Stimulated activated CD4-positive, alpha-beta T cell treated with anti-CD3 and anti-CD28 coated beads, Interleukin-1b, Interleukin-23, amount 100 ng/mL, for 4 hours (primary cell): Measurements from ENCODE around the gene MBD3L4.
"Not testable (repeated sequence)": the region's sequence is repeated elsewhere in the genome, so short reads cannot be mapped to it uniquely, and the experiment has no call there.

Source experiments
- DNase-seq, 2 donors: peaks; one replicate each; pipeline ENCODE4 v3.0.0-alpha.2; 2020; ENCODE audit warnings: low read depth in 2 of 2

Gene MBD3L4

DNA sequence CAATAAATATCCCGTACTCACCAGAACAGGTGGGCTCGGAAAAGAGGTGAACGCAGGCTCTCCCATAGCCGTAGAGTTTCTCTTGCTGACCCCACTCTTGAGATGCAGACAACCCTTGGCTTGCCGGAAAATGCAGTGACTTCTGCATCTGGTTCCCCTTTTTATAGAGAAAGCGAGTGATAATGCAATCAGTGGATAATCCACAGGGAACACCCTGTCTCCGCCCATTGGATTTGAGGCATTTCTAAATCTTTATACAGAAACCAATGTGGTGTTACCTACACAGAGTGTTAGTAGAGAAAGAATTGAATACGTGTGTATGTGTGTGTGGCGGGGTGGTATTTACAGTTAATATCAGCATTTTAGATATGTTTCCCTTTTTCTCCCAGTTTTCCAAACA lies at the start of gene MBD3L4:
Gene MBD3L4, minus strand, starts transcription at position 101 of the 400 bp plus-strand sequence. Its CDS starts 35 bp downstream, at position 66.
- DNase-seq: not testable (repeated sequence)

DNA sequence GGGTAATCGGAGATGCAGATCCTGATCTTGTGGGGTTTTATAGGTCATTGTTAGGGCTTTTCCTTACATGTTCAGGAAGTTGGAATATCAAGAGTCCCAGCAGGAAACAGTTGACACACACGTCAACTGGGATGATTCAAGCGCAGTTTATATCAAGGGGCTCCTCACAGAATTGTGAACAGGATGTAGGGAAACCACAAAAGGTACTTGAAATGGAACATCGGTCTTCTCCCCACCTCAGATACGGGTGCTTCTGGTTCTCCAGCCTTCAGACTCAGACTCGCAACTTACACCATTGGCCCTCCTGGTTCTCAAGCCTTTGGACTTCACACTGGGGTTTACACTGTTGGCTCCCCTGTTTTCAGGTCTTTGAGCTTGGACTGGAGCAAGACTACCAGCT lies 49.0 kb upstream of the MBD3L4 start:
- no peak for DNase-seq

DNA sequence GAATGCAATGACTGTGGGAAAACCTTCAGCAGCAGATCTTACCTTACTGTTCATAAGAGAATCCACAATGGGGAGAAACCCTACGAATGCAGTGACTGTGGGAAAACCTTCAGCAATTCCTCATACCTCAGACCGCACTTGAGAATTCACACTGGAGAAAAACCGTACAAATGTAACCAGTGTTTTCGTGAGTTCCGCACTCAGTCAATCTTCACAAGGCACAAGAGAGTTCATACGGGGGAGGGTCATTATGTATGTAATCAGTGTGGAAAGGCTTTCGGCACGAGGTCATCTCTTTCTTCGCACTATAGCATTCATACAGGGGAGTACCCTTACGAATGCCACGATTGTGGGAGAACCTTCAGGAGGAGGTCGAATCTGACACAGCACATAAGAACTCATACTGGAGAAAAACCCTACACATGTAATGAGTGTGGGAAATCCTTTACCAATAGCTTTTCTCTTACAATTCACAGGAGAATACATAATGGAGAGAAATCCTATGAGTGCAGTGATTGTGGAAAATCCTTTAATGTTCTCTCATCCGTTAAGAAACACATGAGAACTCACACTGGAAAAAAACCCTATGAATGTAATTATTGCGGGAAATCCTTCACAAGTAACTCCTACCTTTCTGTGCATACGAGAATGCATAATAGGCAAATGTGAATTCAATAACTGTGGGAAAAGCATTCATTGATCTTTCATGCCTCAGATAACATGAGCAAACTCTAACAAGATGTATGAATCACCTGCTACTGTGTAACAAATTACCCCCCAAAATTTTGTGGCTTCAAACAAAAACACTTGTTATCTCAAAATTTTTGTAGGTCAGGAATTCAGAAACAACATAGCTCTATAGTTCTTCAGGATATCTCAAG lies 43.3 kb upstream of the MBD3L4 start:
- no peak for DNase-seq

DNA sequence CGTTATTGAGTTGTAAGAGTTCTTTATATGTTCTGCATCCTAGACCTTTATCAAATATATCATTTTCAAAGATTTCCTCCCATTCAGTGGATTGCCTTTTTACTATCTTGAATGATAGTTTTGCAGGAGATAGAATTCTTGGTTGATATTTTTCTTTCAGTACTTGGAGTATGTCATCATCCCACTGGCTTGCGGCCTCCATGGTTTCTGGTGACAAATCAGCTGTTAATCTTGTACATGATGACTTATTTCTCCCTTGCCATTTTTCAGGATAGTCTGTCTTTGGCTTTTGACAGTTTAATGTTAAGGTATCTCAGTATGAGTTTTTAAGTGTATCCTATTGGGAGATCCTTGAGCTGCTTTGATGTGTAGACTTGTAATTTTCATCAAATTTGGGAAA lies 38.0 kb upstream of the MBD3L4 start:
- no peak for DNase-seq

DNA sequence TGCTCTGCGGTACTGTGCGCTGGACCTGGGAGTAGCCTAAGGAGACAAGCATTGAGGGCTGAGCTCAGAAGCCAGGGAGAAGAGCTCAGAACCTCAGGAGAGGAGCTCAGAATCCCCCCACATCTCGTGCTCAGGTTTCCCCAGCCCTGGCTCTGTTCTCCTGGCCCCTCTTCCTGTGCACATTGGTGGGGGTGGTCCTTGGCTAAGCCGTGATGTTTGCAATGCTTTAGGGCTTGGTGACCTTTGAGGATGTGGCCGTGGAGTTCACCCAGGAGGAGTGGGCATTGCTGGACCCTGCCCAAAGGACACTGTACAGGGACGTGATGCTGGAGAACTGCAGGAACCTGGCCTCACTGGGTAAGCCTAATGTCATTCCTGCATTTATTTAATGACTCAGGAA lies 36.2 kb upstream of the MBD3L4 start:
- DNase-seq: no peak

DNA sequence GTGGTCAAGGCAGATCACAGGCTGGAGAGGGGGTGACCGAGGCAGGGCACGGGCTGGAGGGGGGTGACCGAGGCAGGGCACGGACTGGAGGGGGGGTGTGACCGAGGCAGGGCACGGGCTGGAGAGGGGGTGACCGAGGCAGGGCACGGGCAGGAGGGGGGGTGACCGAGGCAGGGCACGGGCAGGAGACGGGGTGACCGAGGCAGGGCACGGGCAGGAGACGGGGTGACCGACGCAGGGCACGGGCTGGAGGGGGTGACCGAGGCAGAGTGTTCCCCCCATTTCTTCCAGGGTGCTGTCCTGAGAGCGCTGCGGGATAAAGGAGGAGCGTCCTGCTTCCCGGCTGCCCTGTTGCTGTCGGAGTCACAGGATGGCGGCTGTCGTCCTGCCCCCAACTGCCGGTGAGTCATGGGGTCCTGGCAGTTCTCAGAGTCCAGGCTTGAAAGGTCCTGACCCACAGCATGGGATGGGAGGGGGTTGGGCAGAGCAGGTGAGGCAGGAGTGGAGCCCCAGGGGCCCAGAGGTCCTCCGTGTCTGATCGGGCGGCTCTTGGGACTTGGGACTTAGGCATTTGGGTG lies 34.8 kb upstream of the MBD3L4 start:
- no peak for DNase-seq

DNA sequence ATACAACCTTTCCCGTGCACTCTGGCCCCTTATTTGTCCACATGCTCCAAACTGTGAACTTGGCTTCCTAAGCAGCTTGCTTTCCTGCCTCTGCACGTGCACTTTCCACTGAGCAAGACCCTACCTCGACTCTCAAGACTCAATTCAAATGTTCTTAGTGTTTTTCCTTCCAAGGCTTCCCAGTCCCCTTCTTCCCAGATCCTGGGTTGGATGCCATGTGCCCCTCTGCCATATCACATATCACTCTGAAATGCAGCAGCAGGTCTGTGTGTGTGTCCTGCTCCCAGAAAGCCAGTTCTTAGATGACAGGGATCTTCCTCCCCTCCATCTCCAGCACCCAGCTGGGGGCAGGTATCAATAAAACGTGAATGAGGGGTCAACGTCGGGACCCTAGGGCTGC lies 32.6 kb upstream of the MBD3L4 start:
- no peak for DNase-seq

DNA sequence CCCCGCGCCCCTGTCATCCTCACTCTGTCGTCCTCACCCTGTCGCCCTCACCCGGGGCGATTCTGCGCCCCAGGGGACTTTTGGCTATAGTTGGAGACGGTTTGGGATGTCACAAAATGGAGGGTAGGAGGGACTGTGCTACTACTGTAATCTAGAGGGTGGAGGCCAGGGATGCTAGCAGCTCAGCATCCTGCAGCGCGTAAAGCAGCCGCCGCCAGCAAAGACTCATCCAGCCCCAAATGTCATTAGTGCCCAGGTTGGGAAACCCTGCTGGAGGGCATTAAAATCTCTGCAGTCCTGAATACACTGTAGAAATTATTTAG lies 29.9 kb upstream of the MBD3L4 start:
- DNase-seq: no peak

DNA sequence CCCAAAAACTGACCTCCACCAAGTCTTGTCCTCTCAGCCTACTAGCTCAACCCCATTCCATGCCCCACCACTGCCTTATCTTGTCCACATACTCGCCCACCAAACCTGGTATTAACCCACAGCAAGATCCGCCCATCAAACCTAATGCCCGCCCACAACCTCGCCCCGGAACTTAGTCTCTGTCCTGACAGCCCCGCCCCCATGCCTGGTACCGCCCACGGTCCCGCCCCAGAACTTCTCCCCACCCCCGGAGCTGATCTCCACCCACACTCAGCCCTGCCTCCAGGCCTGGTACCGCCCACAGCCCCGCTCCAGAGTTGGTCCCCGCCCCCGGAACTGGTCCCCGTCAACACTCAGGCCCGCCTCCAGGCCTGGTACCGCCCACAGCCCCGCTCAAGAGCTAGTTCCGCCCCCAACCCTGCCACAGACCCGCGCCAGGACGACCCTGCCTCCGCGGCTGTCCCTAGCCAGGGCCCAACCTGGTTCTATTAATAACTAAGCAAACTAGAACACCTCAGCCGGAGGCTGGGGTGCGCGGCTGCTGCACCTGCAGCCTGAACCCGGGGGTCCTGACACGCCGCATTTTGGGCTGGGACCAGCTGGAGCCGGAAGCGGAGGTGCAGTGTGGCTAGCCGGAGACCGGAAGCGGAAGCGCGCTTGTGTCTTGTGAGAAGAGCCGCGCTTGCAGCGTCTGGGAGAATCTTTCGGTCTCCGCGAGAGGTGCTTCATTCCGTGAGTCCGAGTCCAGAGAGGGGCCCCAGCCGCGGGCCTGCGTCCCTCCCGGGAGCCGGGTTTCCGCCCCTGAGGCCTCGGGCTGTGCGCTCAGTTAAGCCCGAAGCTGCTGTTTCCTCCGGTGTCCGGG lies 29.3 kb upstream of the MBD3L4 start, which contains the start of gene ZNF557:
Gene ZNF557, plus strand, starts transcription at position 662 of the 862 bp plus-strand sequence. CDS start 5,372 bp downstream, outside the sequence.
- peak; percentile 98 to 99 for DNase-seq

DNA sequence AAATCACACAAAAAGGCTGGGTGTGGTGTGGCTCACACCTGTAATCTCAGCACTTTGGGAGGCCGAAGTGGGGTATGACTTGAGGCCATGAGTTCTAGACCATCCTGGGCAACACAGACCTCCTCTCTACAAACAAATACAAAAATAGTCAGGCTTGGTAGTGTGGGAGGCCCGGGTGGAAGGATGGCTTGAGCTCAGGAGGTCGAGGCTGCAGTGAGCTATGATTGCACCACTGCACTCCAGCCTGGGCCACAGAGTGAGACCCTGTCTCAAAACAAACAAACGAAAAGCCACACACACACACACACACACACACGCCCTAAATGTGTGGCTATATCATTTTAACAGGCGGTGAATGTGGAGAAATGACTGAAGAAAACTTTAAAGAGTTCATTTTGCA lies 28.6 kb upstream of the MBD3L4 start:
- DNase-seq: no peak

DNA sequence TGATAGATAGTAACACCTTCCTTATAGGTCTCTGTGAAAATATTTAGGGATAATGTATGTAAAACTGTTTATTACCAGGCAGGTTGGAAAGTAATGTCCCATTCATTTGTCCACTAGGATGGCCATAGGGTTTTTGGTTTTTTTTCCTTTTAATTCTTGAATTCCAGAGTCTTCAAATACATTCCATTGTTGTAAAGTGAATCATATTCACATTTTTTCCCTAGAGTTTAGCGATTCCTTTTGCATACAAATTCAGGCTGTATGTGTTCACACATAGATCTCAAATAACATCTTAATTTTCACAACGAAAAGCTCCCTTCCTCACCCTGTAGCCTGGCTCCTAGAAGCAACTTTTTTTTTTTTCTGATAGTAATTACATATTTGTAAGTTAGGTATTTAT lies 27.7 kb upstream of the MBD3L4 start:
- DNase-seq: no peak

DNA sequence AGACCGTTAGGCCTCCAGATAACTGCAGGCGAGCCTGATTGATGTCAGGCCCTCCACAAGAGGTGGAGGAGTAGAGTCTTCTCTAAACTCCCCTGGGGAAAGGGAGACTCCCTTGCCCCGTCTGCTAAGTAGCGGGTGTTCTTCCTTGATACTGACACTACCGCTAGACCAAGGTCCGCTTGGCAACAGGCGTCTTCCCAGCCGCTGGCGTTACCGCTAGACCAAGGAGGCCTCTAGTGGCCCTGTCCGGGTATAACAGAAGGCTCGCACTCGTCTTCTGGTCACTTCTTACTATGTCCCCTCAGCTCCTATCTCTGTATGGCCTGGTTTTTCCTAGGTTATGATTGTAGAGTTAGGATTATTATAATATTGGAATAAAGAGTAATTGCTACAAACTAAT lies 27.1 kb upstream of the MBD3L4 start:
- not testable (repeated sequence) for DNase-seq

DNA sequence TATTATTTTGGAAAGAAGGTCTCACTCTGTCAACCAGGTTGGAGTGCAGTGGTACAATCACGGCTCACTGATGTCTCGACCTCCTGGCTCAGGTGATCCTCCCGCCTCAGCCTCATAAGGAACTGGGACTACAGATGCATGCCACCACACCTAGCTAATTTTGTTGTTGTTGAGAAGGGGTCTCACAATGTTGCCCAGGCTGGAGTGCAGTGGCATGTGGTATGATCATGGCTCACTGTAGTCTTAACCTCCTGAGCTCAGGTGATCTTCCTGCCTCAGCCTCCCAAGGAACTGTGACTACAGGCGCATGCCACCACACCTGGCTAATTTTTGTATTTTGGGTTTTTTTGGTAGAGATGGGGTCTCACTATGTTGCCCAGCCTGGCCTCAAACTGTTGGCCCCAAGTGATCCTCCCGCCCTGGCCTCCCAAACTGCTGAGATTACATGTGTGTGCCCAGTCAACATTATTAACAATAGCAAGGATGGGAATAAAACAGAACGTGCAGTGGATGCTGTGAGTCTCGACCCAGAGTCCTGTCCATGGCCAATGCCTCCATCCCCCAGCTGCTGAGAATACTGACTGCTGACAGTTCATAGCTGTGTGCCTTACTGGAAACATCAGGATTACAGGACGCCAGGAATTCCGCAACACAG lies 23.9 kb upstream of the MBD3L4 start:
- no peak for DNase-seq

DNA sequence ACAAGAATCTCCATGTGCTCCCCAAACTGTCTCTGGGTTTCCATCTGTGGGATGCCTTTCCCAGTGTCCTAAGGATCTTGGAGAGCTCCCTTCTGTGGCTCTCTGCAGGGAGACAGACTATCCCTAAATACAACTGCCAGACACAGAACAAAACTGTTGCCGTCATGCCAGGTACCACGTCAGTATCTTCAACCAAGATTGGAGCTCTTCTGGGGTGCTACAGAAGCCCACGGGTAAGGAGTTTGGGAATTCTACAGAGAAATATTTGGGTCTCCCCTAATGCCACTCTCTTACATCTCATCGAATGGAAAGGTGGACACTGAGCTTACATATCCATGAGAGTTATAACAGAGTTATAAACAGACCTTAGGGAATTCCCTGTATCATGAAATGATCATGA lies 23.4 kb upstream of the MBD3L4 start:
- DNase-seq: no peak

DNA sequence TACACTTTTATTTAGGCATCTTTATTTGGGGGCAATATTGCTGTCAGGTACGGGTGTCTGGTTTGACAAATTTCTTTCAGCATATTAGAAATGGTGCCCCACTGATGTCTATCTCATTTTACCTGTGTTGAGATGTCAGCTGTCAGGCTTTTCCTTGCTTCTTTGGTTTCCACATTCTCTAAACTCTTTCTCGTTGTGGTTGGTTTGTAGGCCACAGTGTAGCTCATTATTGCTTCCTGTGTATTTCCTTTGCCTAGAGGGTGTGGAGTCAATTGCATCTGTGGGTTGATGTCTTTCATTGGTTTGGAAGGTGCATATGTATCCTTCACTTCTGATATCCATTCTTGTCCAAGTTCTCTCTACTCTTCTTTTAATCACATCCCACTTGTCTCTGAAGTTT lies 20.0 kb upstream of the MBD3L4 start:
- not testable (repeated sequence) for DNase-seq

DNA sequence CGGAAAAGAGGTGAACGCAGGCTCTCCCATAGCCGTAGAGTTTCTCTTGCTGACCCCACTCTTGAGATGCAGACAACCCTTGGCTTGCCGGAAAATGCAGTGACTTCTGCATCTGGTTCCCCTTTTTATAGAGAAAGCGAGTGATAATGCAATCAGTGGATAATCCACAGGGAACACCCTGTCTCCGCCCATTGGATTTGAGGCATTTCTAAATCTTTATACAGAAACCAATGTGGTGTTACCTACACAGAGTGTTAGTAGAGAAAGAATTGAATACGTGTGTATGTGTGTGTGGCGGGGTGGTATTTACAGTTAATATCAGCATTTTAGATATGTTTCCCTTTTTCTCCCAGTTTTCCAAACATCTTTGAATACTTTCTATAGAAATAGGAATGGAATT lies 18.6 kb upstream of the MBD3L4 start, which contains the start of gene MBD3L3:
Gene MBD3L3, minus strand, starts transcription at position 101 of the 400 bp plus-strand sequence. Its CDS starts 71 bp downstream, at position 30.
- DNase-seq: not testable (repeated sequence)

DNA sequence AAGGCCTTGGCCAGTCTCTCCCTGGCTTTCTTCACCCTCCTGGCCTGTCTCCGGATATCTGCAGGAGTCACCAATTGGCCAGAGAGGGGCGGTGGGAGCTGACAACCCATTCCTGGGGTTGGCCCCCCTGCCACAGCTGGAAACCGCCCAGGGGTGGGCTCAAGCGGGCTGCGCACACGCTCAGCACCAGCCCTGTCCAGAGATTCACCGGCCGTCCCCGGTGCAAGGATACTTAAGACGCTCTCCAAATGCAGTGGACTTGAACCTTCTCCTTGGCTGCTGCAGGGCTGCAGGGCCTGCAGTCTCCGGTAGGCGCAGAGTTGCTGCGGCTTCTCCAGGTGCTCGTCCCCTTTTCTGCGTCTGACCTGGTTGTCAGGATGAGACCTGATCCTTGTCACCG lies 16.4 kb upstream of the MBD3L4 start:
- not testable (repeated sequence) for DNase-seq

DNA sequence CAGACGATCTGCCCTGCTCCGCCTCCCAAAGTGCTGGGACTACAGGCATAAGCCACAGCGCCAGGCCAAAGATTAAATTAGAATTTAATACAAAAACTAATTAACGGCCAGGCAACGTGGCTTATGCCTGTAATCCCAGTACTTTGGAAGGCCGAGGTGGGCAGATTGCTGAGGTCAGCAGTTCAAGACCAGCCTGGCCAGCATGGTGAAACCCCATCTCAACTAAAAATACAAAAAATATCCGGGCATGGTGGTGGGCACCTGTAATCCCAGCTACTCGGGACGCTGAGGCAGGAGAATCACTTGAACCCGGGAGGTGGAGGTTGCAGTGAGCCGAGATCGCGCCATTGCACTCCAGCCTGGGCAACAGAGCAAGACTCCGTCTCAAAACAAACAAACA lies 15.7 kb upstream of the MBD3L4 start:
- DNase-seq: not testable (repeated sequence)

DNA sequence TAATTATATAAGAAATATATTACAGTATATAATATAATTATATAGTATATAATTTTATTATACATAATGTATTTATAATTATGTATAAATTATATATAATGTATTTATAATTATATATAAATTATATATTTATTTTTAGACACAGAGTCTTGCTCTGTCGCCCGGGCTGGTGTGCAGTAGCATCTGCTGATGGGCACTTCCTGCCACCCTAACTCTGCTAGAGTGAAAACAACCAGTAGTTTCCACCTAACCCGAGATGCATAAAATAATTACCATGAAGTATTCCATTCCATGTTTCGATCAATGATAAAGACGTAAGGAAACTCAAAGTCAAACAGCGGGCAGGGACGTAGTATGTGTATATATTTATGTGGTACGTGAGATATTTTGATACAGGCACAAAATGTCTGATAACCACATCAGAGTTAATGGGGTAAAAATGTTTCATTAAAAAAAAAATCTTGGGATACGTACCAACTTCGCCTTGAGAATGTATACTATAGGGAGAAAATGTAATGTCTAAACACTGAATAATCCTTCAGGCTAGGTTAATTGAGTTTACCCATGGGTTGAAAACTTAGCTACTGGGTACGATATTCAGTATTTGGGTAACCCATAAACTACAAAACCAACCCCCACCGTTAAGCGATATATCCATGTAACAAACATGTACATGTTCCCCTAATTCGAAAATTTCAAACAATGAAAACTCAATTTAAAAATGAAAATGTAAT lies 14.8 kb upstream of the MBD3L4 start:
- DNase-seq: not testable (repeated sequence)

DNA sequence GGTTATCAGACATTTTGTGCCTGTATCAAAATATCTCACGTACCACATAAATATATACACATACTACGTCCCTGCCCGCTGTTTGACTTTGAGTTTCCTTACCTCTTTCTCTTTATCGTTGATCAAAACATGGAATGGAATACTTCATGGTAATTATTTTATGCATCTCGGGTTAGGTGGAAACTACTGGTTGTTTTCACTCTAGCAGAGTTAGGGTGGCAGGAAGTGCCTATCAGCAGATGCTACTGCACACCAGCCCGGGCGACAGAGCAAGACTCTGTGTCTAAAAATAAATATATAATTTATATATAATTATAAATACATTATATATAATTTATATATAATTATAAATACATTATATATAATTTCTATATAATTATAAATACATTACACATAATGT lies 12.9 kb upstream of the MBD3L4 start:
- not testable (repeated sequence) for DNase-seq

DNA sequence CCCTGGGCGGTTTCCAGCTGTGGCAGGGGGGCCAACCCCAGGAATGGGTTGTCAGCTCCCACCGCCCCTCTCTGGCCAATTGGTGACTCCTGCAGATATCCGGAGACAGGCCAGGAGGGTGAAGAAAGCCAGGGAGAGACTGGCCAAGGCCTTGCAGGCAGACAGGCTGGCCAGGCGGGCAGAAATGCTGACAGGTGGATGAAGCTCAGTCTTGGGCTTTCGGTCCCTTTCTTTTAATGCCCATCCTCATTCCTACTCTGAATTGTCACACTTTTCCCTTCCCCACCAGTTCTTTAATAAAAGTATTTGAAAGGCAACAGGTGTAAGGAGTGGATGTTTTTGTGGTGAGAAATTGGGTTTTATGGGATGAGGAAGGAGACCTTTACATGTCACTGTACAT lies 11.4 kb upstream of the MBD3L4 start:
- not testable (repeated sequence) for DNase-seq
